Uterus (tissue), 4 donors: ENCODE results near the gene EXOSC7. TPM values are rescaled to one million over a fixed set of nuclear protein-coding genes. Genes with fewer than 3 reads are reported as not detected.
"Not testable (repeated sequence)": the region's sequence is repeated elsewhere in the genome, so short reads cannot be mapped to it uniquely, and the experiment has no call there.

Source experiments
- DNase-seq, 2 donors: peaks; one replicate each; pipeline ENCODE4 v3.0.0-alpha.2; 2019 to 2020
- H3K27ac ChIP-seq, 2 donors: fragments of 200-600 bp; sonication (generic); 1 replicate in 1 of 2; 2 replicates in 1 of 2; pipeline ENCODE4 v1.5.1; 2016 to 2018
- H3K27me3 ChIP-seq, 2 donors: fragments of 200-600 bp; sonication (generic); one replicate each; pipeline ENCODE4 v1.5.1; 2018 to 2019; ENCODE audit warnings: control low read depth in 1 of 2
- H3K36me3 ChIP-seq, 2 donors: fragments of 200-600 bp; sonication (generic); one replicate each; pipeline ENCODE4 v1.5.1; 2019; ENCODE audit warnings: control low read depth in 1 of 2
- H3K4me1 ChIP-seq, 2 donors: fragments of 200-600 bp; sonication (generic); one replicate each; pipeline ENCODE4 v1.5.1; 2018 to 2019; ENCODE audit warnings: control low read depth in 1 of 2
- H3K4me3 ChIP-seq, 2 donors: fragments of 200-600 bp; sonication (generic); 1 replicate in 1 of 2; 2 replicates in 1 of 2; pipeline ENCODE4 v1.5.1; 2018 to 2019; ENCODE audit warnings: mild to moderate bottlenecking in 1 of 2
- H3K9me3 ChIP-seq, 2 donors: fragments of 200-600 bp; sonication (generic); one replicate each; pipeline ENCODE4 v1.5.1; 2019; ENCODE audit warnings: control low read depth in 1 of 2
- POLR2A ChIP-seq, 2 donors: fragments of 450-650 bp; IDR thresholded peaks; one replicate each; pipeline ENCODE4 v1.6.1; 2016; ENCODE audit warnings: antibody characterized with exemption in 2 of 2, mild to moderate bottlenecking in 1 of 2, moderate library complexity in 1 of 2
- intact Hi-C: fragments of 100-400 bp; cut with DNase I; formaldehyde crosslinking; loops from one replicate; pipeline ENCODE4 v1.15.1; 2023; ENCODE audit warnings: low total_unique reads
- total RNA-seq, 4 donors: library from RNA; depleted of rRNA in 3 of 4; stranded (reverse); fragments of >200 nt in 3 of 4; gene quantifications; one replicate each; pipeline versions ENCODE4 v1.1.0 to v1.2.4, GENCODE V29; 2014 to 2023
- TF ChIP-seq, protein P1 (sequence below), 4 experiments: fragments of 200-600 bp in 2 of 4; fragments of 450-650 bp in 2 of 4; sonication (generic) in 2 of 4; IDR thresholded peaks; one replicate each; pipeline ENCODE4 v1.5.1; 2016 to 2019; ENCODE audit warnings: antibody characterized with exemption in 4 of 4, mild to moderate bottlenecking in 2 of 4, moderate library complexity in 1 of 4
- donor health status: DM: yes; HTN: yes; CAD: no.

Gene EXOSC7
- total RNA-seq, 4 donors from 2014 or later, result 2.4 to 39.2 (median 30.0) TPM

DNA sequence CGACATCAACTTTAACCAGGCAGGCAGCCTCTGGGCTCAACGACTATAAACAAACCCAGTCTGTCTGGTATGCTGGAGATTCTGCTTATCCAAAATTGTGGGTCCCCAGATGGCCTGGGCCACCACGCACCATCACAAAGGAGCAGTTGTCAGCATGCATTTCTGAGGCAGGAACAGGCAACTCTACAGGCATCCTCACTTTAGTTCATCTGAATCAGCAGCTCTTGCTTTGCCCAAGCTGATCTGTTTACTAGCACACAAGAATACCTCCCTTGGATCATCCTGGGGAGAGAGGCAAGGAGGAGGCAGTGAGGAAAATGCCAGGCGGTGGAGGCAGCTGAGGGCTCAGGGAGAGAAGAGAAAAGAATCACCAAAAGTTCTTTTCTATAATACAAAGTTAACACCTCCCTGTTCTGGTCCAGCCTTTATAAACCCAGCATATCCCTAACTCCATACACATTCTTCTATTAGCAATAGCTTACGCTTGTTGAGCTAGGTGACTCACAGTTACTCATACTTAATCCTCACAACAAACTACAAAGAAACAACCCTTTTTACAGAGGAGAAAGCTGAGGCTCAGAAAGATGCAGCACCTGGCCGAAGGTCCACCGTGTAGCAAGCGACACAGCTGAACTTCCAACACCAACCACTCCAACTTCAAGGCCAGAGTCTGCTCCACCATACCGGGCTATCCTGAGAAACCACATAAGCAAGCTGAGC lies 33.7 kb upstream of the EXOSC7 start:
- no peak for TF ChIP-seq POLR2A (IDR thresholded peaks at IDR 0.05)
- TF ChIP-seq, protein P1, sequence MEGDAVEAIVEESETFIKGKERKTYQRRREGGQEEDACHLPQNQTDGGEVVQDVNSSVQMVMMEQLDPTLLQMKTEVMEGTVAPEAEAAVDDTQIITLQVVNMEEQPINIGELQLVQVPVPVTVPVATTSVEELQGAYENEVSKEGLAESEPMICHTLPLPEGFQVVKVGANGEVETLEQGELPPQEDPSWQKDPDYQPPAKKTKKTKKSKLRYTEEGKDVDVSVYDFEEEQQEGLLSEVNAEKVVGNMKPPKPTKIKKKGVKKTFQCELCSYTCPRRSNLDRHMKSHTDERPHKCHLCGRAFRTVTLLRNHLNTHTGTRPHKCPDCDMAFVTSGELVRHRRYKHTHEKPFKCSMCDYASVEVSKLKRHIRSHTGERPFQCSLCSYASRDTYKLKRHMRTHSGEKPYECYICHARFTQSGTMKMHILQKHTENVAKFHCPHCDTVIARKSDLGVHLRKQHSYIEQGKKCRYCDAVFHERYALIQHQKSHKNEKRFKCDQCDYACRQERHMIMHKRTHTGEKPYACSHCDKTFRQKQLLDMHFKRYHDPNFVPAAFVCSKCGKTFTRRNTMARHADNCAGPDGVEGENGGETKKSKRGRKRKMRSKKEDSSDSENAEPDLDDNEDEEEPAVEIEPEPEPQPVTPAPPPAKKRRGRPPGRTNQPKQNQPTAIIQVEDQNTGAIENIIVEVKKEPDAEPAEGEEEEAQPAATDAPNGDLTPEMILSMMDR (IDR thresholded peaks at IDR 0.05), result no peak
- Histone ChIP-seq H3K4me1 (no peaks in the 10 kb centered on the region), H3K27me3 (no peaks in the 10 kb centered on the region), H3K27ac (no peak overlapping the region), H3K4me3 (no peak overlapping the region), H3K9me3 (no peaks in the 10 kb centered on the region), H3K36me3 (no peaks in the 10 kb centered on the region)
- intact Hi-C loops, result no loop called here
- no peak for DNase-seq

DNA sequence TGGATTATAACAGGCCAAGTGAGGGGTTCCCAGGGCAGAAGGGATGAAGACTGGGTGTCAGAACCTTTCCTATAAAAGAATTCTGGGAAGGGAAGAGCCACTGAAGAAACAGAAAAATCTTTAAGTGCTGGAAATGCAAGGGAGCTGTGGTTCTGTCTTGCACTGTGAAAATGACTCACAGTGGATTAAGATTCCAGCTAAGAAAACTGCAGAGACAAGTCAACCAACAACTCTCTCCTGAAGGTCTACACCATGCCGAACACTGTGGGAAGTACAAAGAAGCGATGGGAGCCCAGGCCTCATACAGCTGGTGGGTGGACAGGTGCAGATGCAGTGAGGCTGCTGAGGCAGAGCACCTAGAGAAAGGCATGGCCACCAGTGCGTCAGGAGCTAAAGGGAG lies 27.8 kb upstream of the EXOSC7 start:
- H3K4me1 ChIP-seq, result no peaks in the 10 kb centered on the region
- H3K36me3 ChIP-seq, result no peaks in the 10 kb centered on the region
- no peaks in the 10 kb centered on the region for H3K9me3 ChIP-seq
- H3K4me3 ChIP-seq, result no peak overlapping the region
- intact Hi-C loops, result no loop called here
- TF ChIP-seq, protein P1 (IDR thresholded peaks at IDR 0.05), result no peak
- no peak for TF ChIP-seq POLR2A (IDR thresholded peaks at IDR 0.05)
- DNase-seq, result no peak
- no peaks in the 10 kb centered on the region for H3K27me3 ChIP-seq
- H3K27ac ChIP-seq, result no peak overlapping the region

DNA sequence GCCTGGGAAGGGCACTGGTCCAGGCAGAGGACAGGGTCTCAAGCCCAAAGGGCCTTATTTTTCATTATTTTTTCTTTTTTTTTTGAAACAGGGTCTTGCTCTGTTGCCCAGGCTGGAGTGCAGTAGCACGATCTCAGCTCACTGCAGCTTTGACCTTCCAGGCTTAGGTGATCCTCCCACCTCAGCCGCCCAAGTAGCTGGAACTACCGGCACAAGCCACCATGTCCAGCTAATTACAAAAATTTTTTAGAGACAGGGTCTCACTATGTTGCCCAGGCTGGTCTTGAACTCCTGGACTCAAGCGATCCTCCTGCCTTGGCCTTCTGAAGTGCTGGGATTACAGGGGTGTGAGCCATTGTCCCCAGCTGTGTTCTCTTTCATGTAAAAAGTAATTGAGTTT lies 26.3 kb upstream of the EXOSC7 start:
- H3K27me3 ChIP-seq, DNase-seq, intact Hi-C loops: not testable (repeated sequence)

DNA sequence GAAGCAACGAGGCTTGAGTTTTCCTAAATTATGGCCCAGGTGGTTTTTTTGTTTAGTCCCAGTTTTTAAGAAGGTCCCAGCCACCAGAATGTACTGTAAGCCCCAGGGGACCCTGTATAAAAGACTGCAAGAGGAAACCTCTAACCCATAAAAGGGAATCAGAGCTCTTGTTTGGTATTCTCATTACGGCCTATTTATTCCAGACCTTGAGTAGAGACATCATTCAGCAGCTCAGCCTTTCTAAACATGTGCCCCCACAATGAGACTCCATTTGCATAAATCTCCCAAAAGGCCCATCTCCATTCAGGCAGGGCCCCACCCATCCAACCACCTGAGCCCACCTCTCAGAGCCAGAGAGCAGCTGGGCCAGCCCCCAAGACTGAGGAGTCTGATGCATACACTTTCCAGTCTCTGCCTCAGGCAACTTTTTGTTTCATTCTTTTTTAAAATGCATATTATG lies 25.7 kb upstream of the EXOSC7 start:
- Histone ChIP-seq H3K27me3 (no peaks in the 10 kb centered on the region), H3K36me3 (no peaks in the 10 kb centered on the region), H3K9me3 (no peaks in the 10 kb centered on the region), H3K27ac (no peak overlapping the region), H3K4me1 (no peaks in the 10 kb centered on the region), H3K4me3 (no peak overlapping the region)
- DNase-seq, result no peak
- no peak for TF ChIP-seq POLR2A (IDR thresholded peaks at IDR 0.05)
- TF ChIP-seq, protein P1 (IDR thresholded peaks at IDR 0.05), result no peak
- intact Hi-C loops, result no loop called here

More for the DNA sequence above, 26.3 kb upstream of the EXOSC7 start:
- H3K9me3 ChIP-seq, H3K27ac ChIP-seq, H3K36me3 ChIP-seq, H3K4me3 ChIP-seq, H3K4me1 ChIP-seq: not testable (repeated sequence)

DNA sequence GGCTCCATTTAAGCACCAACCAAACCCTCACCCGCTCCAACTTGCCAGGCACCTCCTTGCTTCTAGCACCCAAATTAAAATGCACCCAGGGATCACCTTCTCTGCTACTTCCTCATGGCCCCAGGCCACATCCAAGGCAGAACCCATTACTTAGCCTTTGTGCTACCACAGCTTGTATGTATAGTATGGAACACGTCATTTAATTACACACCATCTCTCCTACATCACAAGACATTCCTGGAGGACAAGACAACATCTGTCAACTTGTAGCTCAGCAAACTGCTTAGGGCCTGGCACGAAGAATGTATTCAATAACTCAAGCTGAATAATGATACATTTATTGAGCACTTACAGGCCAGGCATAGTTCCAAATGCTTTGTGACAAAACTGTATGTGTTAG lies 23.4 kb upstream of the EXOSC7 start:
- intact Hi-C loops, result no loop called here
- Histone ChIP-seq H3K9me3 (no peaks in the 10 kb centered on the region), H3K27ac (no peak overlapping the region), H3K36me3 (no peaks in the 10 kb centered on the region), H3K4me3 (no peak overlapping the region), H3K27me3 (no peaks in the 10 kb centered on the region), H3K4me1 (no peaks in the 10 kb centered on the region)
- no peak for DNase-seq
- TF ChIP-seq POLR2A (IDR thresholded peaks at IDR 0.05), result no peak
- TF ChIP-seq, protein P1 (IDR thresholded peaks at IDR 0.05), result no peak
